Measurements from ENCODE around the gene NLRP10. TPM values are rescaled to one million over a fixed set of nuclear protein-coding genes. Genes with fewer than 3 reads are reported as not detected.

Gene NLRP10
- total RNA-seq, 2 donors from 2014 or later: 0.14 TPM; not detected in 1

DNA sequence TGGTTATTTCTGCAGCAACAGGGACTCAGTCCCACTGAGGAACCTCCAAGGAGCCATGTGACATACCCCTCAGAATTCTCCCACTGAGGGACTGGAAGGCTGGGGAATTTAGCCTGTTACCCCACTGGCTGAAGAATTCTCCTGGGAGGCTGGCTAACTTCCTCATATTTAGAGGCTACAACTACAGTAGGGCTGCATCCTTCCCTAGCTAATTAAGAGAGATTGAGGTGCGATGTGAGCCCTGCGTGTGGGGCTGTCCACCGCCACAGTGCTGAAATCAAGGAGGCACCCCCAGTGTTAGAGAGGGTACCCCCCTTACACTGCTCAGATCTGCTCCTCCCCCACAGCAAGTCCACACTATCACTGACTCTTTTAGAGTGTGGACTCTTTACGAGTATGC lies 43.0 kb upstream of the NLRP10 start:
- no peaks in the 10 kb centered on the region for H3K9me3 ChIP-seq
- H3K27ac ChIP-seq: no peak overlapping the region
- no peaks in the 10 kb centered on the region for H3K4me1 ChIP-seq (ENCODE audit: control insufficient read depth in 1 of 2, low read depth in 2 of 2)
- H3K36me3 ChIP-seq: no peaks in the 10 kb centered on the region
- TF ChIP-seq, protein P1, sequence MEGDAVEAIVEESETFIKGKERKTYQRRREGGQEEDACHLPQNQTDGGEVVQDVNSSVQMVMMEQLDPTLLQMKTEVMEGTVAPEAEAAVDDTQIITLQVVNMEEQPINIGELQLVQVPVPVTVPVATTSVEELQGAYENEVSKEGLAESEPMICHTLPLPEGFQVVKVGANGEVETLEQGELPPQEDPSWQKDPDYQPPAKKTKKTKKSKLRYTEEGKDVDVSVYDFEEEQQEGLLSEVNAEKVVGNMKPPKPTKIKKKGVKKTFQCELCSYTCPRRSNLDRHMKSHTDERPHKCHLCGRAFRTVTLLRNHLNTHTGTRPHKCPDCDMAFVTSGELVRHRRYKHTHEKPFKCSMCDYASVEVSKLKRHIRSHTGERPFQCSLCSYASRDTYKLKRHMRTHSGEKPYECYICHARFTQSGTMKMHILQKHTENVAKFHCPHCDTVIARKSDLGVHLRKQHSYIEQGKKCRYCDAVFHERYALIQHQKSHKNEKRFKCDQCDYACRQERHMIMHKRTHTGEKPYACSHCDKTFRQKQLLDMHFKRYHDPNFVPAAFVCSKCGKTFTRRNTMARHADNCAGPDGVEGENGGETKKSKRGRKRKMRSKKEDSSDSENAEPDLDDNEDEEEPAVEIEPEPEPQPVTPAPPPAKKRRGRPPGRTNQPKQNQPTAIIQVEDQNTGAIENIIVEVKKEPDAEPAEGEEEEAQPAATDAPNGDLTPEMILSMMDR (IDR thresholded peaks at IDR 0.05): no peak
- no peak overlapping the region for H3K4me3 ChIP-seq
- ATAC-seq (ENCODE audit: insufficient number of reproducible peaks, low FRiP score, low read depth): no peak
- H3K27me3 ChIP-seq (replicated peaks; ENCODE audit: insufficient read depth): no peaks in the 10 kb centered on the region
- DNase-seq (ENCODE audit: low spot score): no peak

DNA sequence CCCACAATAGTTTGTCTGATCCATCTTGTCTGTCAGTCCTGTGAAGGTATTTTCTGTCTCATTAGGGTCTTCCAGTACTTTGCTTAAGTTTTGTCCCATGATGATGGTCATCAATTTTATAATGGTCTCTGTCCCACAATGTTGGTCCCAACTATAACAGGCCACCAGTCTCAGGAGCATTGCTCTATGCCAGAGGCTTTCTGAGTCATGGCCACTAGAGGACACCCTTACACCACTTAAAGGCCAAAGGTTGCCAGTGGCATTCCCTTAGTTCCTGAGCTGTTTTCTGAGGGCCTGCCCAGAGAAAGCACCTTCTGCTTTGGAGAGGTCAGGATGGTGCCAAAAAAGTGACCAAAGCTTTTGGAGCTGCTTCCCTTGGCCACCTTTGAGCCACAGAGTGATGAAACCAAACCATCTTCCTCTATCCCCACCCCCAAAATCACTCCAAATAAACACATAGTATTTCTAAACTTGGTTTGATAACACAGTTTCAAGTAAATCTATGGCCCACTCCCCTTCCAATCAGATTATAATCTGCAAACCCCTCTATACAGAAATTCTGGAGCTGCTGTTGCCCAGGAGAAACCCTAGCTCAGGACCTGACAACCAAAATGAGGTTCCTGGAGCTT lies 41.2 kb upstream of the NLRP10 start:
- Histone ChIP-seq H3K9me3 (no peaks in the 10 kb centered on the region), H3K4me1 (ENCODE audit: control insufficient read depth in 1 of 2, low read depth in 2 of 2) (no peaks in the 10 kb centered on the region)
- DNase-seq (ENCODE audit: low spot score): no peak

DNA sequence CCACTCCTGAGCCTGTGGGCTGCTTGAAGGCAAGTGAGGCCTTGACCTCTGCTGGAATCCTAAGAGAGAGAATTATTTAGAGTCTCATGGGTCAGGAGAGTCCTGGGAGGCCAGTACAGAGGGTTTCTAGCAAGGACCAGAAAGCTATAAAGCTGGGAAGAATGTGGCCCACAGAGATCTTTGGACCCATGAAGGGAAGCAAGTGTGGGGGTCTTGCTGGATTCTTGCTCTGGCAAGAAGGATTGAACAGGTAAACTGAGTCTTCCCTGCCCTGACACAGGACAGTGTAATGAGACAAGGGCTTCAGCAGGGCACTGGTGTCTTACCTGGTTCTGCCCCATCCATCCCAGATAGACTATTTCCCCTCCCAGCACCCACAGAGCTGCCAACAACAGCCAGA lies 40.3 kb upstream of the NLRP10 start:
- Histone ChIP-seq H3K27me3 (replicated peaks; ENCODE audit: insufficient read depth) (no peaks in the 10 kb centered on the region), H3K9me3 (no peaks in the 10 kb centered on the region), H3K4me1 (ENCODE audit: control insufficient read depth in 1 of 2, low read depth in 2 of 2) (no peaks in the 10 kb centered on the region), H3K36me3 (no peaks in the 10 kb centered on the region), H3K27ac (no peak overlapping the region), H3K4me3 (no peak overlapping the region)
- TF ChIP-seq, protein P1 (IDR thresholded peaks at IDR 0.05): no peak
- no peak for DNase-seq (ENCODE audit: low spot score)
- no peak for ATAC-seq (ENCODE audit: insufficient number of reproducible peaks, low FRiP score, low read depth)

More for the DNA sequence above, 41.2 kb upstream of the NLRP10 start:
- no peaks in the 10 kb centered on the region for H3K27me3 ChIP-seq (replicated peaks; ENCODE audit: insufficient read depth)
- H3K36me3 ChIP-seq: no peaks in the 10 kb centered on the region
- H3K27ac ChIP-seq: no peak overlapping the region
- H3K4me3 ChIP-seq: no peak overlapping the region
- ATAC-seq (ENCODE audit: insufficient number of reproducible peaks, low FRiP score, low read depth): peak; percentile 68
- TF ChIP-seq, protein P1 (IDR thresholded peaks at IDR 0.05): peak; percentile 62

DNA sequence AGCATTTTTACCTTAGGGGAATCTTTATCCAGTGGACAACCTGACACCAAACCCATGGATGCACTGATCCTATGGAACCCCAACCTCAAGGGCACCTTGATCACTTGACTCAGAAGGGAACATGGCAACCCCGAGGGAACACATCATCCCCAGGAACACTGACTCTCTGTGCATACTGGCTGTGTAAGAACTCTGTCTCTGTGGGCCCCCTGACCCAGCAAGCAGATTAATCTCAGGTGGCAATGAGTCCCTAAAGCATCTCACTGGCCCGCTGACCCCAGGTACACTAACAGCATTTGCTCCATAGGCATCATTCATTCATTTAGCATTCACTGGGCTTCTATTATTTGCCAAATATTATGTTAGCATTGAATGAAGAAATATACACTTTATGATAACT lies 38.8 kb upstream of the NLRP10 start:
- Histone ChIP-seq H3K4me3 (no peak overlapping the region), H3K4me1 (ENCODE audit: control insufficient read depth in 1 of 2, low read depth in 2 of 2) (no peaks in the 10 kb centered on the region), H3K27me3 (replicated peaks; ENCODE audit: insufficient read depth) (no peaks in the 10 kb centered on the region), H3K9me3 (no peaks in the 10 kb centered on the region), H3K27ac (no peak overlapping the region), H3K36me3 (no peaks in the 10 kb centered on the region)
- ATAC-seq (ENCODE audit: insufficient number of reproducible peaks, low FRiP score, low read depth) (no peak), DNase-seq (ENCODE audit: low spot score) (no peak)
- TF ChIP-seq, protein P1 (IDR thresholded peaks at IDR 0.05): no peak

DNA sequence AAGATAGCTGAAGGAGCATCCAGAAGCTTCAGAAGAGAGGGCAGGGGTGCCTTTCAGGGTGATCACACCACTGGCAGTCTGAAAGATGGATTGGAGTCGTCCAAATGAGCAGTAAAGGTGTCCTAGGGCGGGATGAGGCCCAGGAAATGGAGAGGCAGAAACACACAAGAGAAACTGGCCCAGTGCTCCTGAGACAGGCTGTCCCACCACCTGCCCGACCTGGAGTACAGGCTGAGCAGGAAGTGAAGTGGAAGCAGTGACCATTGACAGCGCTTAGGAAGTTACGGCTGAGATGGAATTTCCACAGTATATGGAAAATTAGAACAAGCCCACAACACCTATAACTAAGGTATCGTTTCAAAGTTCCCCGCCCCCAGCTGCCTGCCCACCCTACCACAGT lies 37.9 kb upstream of the NLRP10 start:
- peaks cover 1% of the 10 kb centered on the region for H3K36me3 ChIP-seq
- ATAC-seq (ENCODE audit: insufficient number of reproducible peaks, low FRiP score, low read depth): no peak

More for the DNA sequence above, 37.9 kb upstream of the NLRP10 start:
- H3K4me3 ChIP-seq: no peak overlapping the region
- TF ChIP-seq, protein P1 (IDR thresholded peaks at IDR 0.05): no peak
- DNase-seq (ENCODE audit: low spot score): no peak
- H3K27ac ChIP-seq: no peak overlapping the region
- no peaks in the 10 kb centered on the region for H3K27me3 ChIP-seq (replicated peaks; ENCODE audit: insufficient read depth)
- H3K9me3 ChIP-seq: no peaks in the 10 kb centered on the region
- no peaks in the 10 kb centered on the region for H3K4me1 ChIP-seq (ENCODE audit: control insufficient read depth in 1 of 2, low read depth in 2 of 2)

All from thoracic aorta (tissue), 2 donors.